Loucy (cell line): ENCODE measurements around the gene LAMC3.

Experiments used
- EZH2phosphoT487 ChIP-seq: fragments of 200-600 bp; IDR thresholded peaks from 2 replicates; pipeline ENCODE4 v1.6.1; 2018; ENCODE audit warnings: antibody characterized with exemption, mild to moderate bottlenecking, moderate library complexity, borderline replicate concordance
- TF ChIP-seq, protein P1 (sequence below): fragments of 200-600 bp; sonication (generic); conservative IDR thresholded peaks from 2 replicates; pipeline ENCODE4 v1.5.1; 2014; ENCODE audit warnings: mild to moderate bottlenecking, antibody characterized with exemption, low read length

DNA sequence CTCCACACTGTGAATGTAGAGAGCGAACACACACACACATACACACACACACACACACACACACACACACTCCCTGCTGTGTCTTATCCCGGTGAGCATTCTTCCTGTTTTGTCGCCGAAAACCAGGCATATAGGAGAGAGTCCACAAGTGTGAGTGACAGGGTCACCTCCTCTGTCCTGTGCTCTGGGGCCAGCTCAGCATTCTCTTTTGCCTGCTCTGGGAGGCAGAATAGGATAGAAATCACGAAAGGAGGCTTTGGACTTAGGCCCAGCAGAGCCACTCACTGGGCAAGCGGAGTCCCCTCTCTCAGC is 3.0 kb downstream of the LAMC3 start:
- TF ChIP-seq, protein P1, sequence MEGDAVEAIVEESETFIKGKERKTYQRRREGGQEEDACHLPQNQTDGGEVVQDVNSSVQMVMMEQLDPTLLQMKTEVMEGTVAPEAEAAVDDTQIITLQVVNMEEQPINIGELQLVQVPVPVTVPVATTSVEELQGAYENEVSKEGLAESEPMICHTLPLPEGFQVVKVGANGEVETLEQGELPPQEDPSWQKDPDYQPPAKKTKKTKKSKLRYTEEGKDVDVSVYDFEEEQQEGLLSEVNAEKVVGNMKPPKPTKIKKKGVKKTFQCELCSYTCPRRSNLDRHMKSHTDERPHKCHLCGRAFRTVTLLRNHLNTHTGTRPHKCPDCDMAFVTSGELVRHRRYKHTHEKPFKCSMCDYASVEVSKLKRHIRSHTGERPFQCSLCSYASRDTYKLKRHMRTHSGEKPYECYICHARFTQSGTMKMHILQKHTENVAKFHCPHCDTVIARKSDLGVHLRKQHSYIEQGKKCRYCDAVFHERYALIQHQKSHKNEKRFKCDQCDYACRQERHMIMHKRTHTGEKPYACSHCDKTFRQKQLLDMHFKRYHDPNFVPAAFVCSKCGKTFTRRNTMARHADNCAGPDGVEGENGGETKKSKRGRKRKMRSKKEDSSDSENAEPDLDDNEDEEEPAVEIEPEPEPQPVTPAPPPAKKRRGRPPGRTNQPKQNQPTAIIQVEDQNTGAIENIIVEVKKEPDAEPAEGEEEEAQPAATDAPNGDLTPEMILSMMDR = no peak
- TF ChIP-seq EZH2phosphoT487 = no peak
